ENCODE data around the gene GPC3.

GRCh38 chrX:133529578-133529977 is 455.8 kb downstream of the GPC3 start:
- TF ChIP-seq CTCF (IDR thresholded peaks at IDR 0.05): no peak
- no peak for TF ChIP-seq POLR2A (IDR thresholded peaks at IDR 0.05)
